HG03139 (cell line): Measurements from ENCODE around the gene KANSL1L.

ENCODE experiments used
- ATAC-seq: cut with Tn5 transposase; IDR thresholded peaks from one replicate; pipeline ENCODE4 v1.9.1; 2021; ENCODE audit not compliant: unreplicated experiment

KANSL1L gene

DNA sequence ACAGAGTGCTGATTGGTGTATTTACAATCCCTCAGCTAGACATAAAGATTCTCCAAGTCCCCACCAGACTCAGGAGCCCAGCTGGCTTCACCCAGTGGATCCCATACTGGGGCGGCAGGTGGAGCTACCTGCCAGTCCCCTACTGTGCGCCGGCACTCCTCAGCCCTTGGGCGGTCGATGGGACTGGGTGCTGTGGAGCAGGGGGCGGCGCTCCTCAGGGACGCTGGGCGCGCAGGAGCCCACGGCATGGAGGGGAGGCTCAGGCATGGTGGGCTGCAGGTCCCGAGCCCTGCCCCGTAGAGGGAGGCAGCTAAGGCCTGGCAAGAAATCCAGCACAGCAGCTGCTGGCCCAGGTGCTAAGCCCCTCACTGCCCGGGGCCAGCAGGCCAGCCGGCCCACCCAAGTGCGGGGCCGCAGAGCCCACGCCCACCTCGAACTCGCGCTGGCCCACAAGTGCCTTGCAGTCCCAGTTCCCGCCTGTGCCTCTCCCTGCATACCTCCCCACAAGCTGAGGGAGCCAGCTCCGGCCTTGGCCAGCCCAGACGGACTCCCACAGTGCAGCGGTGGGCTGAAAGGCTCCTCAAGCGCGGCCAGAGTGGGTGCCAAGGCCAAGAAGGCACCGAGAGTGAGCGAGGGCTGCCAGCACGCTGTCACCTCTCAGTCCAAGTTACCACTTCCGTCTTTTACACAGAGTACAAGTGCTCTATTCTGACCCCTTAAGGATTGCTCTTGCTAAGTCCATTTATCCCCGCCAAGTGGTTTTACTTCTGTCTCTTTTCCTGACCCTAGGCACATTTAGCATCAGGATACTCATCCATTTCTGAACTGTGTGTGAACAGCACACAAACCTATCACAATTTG lies 170.5 kb downstream of the KANSL1L start:
- ATAC-seq = no peak

DNA sequence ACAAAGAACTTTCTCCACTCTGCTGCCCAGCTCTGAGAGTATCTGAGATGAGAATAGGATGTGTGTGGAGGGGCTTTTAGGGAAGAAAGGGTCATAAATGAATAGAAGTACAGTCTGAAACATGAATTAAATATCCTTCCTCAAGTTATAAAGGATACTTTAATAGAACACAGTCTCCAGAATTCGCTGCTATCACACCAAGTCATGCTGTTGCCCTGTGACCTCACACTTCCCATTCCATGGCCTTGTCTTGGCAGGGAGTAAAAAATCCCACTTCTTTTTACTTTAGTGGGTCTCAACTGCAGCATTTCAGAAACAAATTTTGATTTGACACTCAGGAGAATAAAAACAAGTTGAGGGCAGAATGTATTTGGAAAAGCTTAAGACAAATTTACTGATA lies 172.6 kb downstream of the KANSL1L start:
- ATAC-seq = no peak

DNA sequence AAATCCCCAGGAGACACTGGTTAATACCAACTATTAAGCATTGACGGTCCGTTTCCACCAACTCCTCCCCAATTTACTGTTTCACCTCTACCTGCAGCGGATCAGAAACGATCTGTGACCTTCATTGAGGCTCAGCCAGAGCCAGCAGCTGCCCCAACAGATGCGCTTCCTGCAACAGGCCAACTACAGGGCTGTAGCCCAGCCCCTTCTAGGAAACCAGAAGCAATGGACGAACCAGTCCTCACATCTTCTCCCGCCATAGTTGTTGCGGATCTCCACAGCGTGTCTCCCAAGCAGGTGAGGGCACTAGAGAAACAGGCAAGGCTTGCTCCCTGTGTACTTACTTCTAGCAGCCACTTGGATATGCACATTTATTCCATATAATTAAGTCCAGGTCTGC lies 177.2 kb downstream of the KANSL1L start:
- ATAC-seq = no peak

DNA sequence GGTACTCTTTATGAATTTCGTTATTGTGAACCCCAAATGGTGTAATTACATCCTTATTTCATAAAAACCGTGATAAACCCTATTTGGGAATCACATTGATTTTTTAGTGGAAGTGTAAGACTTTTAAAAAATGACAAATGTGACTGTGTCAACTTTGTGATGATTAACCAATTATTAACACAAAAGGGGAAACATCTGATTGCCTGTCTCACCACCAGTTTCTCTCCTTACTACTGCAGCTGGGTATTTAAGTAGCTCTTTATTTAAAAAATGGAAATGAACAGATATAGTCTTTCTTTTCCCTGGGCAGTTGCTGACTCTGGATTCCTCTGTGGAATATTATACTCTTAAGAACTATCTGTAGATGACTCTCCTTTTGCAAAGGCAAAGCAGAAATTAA lies 180.4 kb downstream of the KANSL1L start:
- ATAC-seq = no peak

DNA sequence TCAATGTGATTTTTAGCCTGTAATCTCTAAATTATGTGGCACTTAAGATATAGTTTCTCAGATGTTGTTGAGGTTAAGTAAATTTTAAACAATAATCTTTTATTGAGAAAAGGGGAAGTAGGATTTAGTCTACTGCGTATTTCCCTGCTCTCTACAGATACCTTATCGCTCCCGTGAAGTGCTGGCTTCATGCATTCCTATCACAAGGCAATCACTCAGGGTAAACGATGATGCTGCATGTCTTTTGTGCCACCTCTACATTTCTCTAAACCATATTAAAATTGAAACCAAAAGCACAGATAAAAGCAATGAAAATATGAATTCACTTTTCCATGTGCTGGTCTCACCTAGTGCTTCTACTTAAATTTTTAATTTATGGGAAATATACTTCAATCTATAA lies 183.2 kb downstream of the KANSL1L start:
- no peak for ATAC-seq

DNA sequence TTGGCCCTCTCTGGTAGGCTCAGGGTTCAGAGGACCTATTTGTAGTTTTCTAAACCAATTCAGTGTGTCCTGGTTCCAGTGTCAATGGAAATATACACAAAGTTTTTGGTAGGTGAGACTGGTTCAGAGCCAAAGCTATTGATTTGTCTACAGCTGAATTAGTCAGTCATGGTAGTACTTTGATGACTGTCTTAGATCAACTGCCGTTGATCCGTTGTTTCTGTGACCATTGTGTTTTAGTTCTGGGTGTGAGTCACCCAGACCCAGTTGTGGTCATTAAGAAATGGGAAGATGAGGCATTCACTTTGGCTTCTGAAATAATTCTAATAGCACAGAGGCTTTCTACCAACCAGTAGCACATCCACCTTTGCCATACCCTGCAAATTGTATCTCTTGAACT lies 184.8 kb downstream of the KANSL1L start:
- ATAC-seq = no peak

DNA sequence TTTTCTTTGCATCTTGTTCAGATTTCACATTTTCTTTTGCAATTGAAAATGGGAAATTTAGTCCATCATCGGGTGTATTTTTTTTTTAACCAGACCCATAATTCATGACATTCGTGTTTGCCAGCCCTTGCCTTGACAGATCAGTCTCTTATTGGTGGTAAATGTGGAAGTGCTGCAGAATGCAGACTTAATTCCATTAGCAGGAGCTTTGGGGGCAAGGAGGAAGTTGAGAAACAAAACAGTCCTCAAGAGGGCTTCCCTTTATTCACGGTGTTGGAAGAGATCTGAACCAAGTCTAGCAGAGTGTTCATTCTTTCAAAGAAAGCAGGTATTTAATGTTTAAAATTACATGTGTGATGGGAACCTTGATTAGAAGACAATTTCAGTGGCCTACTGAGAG lies 185.3 kb downstream of the KANSL1L start:
- no peak for ATAC-seq

DNA sequence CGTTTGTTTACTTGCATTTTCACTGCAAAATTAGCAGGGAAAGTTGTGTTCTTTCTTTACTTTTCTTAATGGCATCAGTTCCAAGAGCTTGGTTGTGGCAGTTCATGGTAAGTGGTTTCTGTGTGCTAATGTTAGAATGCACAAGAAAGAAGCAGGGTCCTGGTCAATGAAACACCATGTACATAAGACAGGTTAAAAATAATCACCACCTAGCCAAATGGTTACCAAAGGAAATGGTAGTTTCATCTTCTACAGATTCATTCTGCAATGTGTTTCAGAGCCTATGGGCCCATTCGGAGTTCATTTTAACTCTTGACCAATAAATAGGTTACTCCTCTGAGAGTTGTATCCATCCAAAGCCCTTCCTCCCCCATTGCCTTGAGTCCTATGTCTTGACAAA lies 186.9 kb downstream of the KANSL1L start:
- ATAC-seq = no peak

DNA sequence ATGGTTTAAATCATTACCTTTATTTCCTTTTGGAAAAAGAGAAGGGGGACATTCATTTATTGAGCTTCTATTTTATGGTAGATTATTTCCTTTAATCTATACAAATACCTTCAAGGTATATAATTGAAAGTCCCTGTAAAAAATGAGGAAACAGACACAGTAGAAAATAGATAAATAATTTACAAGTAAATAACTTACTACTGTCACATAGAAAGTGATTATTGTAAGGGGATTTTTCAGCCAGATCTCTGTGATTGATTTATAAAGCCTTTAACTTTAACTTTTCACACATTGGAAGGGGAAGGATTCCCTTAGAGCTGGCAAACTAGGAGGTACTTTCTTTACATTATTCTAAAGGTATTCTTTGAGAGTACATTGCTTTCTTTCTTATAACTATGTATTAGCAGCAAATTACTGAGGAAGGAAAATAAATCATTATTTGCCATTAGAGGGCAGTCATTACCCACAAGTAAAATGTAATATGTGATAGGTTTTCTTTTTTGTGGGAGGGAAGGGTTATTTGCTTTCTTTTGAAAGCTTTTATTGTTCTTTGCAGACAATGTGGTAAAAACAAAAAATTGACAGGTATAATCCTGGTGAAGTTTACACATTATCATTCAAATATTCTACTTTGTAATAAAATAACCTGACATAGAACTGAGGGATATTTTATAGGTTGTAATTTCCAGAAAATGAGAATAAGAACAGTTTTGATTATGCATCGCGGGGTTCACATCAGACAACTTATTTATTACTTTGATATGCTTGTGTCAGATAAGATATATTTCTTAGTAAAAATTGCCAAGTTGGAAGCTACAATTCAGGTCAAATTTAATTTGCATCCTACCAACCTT lies 193.6 kb downstream of the KANSL1L start:
- peak; percentile 34 for ATAC-seq

DNA sequence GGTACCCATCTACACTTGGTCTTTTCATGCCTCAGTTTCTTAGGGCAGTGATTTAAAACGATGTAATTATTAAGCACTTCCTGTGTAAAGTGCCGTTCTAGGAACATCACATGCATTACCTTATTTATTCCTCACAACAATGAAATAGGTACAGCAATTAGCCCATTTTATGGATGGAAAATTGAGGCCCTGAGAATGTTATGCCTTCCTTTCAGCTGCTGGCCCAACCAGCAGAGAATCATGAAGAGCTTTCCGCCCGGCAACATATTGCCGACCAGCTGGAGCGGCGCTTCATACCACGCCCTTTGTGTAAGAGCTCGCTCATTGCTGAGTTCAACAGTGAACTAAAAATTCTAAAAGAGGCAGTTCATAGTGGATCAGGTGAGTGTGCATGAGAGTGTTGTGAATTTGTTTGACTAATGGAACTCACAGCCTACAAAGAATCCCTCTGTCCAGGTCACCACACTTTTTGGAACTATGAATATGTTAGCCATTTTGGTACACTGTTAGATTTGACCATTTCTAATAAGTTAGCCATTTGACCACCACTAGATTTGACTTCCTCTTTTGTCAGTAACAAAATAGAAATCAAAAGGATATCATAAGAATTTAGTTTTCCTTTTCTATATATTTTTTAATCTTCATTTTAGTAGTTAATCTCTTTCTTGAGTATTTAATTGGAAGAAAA lies 194.4 kb downstream of the KANSL1L start:
- ATAC-seq = peak; percentile 82

DNA sequence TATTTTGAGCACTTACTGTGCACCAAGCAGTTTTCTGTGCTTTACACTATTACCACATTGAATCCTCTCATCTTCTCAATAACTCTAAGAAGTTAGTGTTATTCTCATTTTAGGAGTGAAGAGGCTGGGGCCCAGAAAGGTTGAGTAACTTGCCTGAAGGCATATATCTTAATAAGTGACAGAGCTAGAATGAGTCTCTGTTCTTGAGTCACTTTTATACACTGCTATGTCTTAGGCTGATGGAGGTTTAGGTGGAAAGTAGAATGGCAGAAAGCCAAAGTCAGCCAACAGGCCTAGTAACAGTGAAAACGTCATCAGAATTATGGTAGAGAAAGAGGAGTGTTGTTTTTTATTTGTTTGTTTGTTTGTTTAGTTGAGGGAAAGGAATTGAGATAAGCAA lies 196.6 kb downstream of the KANSL1L start:
- ATAC-seq = no peak

DNA sequence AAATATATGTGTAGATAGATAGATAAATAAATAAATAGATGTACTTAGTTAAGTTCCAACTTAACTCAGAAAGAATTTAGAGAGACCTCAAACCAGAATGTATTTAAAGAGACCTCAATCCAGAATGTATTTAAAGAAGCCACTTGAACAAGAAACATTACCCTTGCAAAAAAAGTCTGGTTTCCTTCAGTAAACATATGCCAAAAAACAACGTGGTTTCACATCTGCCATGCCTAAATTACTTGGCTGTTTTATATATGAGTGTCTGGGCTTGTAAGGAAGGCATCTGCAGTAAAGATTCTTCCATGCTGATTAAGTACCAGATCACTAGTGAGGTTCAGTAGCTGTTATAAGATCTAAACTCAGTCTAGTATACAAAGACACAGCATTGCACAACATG lies 197.9 kb downstream of the KANSL1L start:
- ATAC-seq = no peak
